Panc1 (cell line): Measurements from ENCODE around the gene MKKS. TPM values are rescaled to one million over a fixed set of nuclear protein-coding genes. Genes with fewer than 3 reads are reported as not detected.

ENCODE experiments used
- ATAC-seq: fragments of 200-7000 bp; cut with Tn5 transposase; 2 replicates; pipeline ENCODE4 v1.9.1; 2020; ENCODE audit warnings: mild to moderate bottlenecking, moderate library complexity
- BruUV-seq: library from RNA; stranded (reverse); fragments of 400-500 nt; replicated peaks from 2 replicates; lab custom pipeline; 2021; lab: Mats Ljungman, UMichigan
- CTCF ChIA-PET: fragments of 300-600 bp; sonication (Branson Sonifier 250); formaldehyde crosslinking; loops from one replicate; lab custom pipeline; 2022; ENCODE audit warnings: antibody characterized with exemption; lab: Charles Lee
- POLR2A ChIA-PET: fragments of 300-600 bp; sonication (Branson Sonifier 250); formaldehyde crosslinking; loops from one replicate; lab custom pipeline; 2022; ENCODE audit warnings: antibody characterized with exemption; lab: Charles Lee
- DNase-seq: peaks from one replicate; pipeline ENCODE4 v3.0.0-alpha.2; 2010; ENCODE audit warnings: low read depth, low spot score
- H3K27ac ChIP-seq: 2 replicates; pipeline ENCODE4 v1.5.1; 2011; ENCODE audit warnings: mild to moderate bottlenecking, low read length, inconsistent platforms
- H3K27me3 ChIP-seq: fragments of 200-500 bp; sonication (Bioruptor generic); 2 replicates; pipeline ENCODE4 v1.6.0; 2014; ENCODE audit warnings: low read length, inconsistent platforms; ENCODE audit not compliant: control insufficient read depth, insufficient read depth
- H3K36me3 ChIP-seq: fragments of 200-500 bp; sonication (Bioruptor generic); 2 replicates; pipeline ENCODE4 v1.5.1; 2014; ENCODE audit warnings: inconsistent platforms, mild to moderate bottlenecking, low read length, moderate library complexity; ENCODE audit not compliant: control insufficient read depth, insufficient read depth
- H3K4me1 ChIP-seq: 2 replicates; pipeline ENCODE4 v1.5.1; 2011; ENCODE audit warnings: inconsistent platforms, mild to moderate bottlenecking, low read length, moderate library complexity; ENCODE audit not compliant: control insufficient read depth, insufficient read depth
- H3K4me3 ChIP-seq, 2 experiments: 2 replicates each; pipeline ENCODE4 v1.5.1; 2011 to 2012; ENCODE audit warnings: low read depth in 2 of 2, low read length in 2 of 2, mild to moderate bottlenecking in 2 of 2, inconsistent platforms in 1 of 2, moderate library complexity in 1 of 2
- H3K9me3 ChIP-seq: fragments of 200-500 bp; sonication (Bioruptor generic); 2 replicates; pipeline ENCODE4 v1.5.1; 2014; ENCODE audit warnings: low read depth, mild to moderate bottlenecking, inconsistent platforms, low read length, moderate library complexity; ENCODE audit not compliant: control insufficient read depth, insufficient read depth
- POLR2AphosphoS5 ChIP-seq: IDR thresholded peaks from 2 replicates; pipeline ENCODE4 v1.6.1; 2012; ENCODE audit warnings: mild to moderate bottlenecking, low read depth, low read length, moderate library complexity
- SIN3A ChIP-seq: IDR thresholded peaks from 2 replicates; pipeline ENCODE4 v1.6.1; 2012; ENCODE audit warnings: low read depth, mild to moderate bottlenecking, low read length, moderate library complexity, borderline replicate concordance; ENCODE audit not compliant: insufficient read depth
- TCF7L2 ChIP-seq: IDR thresholded peaks from 2 replicates; pipeline ENCODE4 v1.6.1; 2011; ENCODE audit warnings: mild to moderate bottlenecking, low read depth, low read length, inconsistent platforms
- in situ Hi-C: cut with HindIII; loops from 2 replicates; pipeline ENCODE4 v1.10.0; 2016; ENCODE audit warnings: low sequenced_read_pairs, low pct_unique_long_range_greater_than_20kb
- intact Hi-C: fragments of 100-400 bp; cut with micrococcal nuclease; formaldehyde crosslinking; loops from one replicate; pipeline ENCODE4 v1.10.0; 2022; ENCODE audit not compliant: unreplicated experiment
- total RNA-seq: library from RNA; stranded (reverse); gene quantifications from one replicate; pipeline ENCODE4 v1.2.1, GENCODE V29; 2021; ENCODE audit not compliant: unreplicated experiment
- TF ChIP-seq, protein P1 (sequence below), 2 experiments: IDR thresholded peaks; 2 replicates each; pipeline ENCODE4 v1.6.1; 2011 to 2012; ENCODE audit warnings: low read depth in 2 of 2, control low read depth in 1 of 2, low read length in 1 of 2, mild to moderate bottlenecking in 1 of 2, moderate library complexity in 1 of 2; ENCODE audit not compliant: insufficient read depth in 1 of 2
- TF ChIP-seq, protein P2 (sequence below): fragments of 450-650 bp; IDR thresholded peaks from 2 replicates; pipeline ENCODE4 v1.5.1; 2017; ENCODE audit warnings: mild to moderate bottlenecking

Gene MKKS
- total RNA-seq, 1 experiment from 2014 or later, result 15.6 TPM

DNA sequence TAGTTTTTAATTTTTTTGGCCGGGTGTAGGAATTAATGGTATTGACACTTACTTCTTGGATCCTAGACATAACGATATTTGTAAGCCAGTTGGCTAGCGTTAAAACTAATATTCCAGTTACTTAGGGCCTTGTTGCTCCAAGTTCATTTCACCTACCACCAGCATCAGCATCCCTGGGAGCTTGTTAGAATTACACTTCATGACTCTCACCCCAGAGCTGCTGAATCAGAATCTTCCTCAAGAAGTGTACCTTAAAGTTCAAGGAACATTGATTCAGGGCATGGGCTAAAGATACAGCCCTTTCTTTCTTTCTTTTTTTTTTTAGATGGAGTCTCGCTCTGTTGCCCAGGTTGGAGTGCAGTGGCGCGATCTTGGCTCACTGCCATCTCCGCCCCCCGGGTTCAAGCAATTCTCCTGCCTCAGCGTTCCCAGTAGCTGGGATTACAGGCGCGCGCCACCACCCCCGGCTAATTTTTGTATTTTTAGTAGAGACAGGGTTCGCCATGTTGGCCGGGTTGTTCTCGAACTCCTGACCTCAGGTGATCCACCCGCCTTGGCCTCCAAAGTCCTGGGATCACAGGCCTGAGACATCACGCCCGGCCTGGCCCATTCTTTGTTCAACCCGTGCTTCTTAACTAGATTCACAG is 2.2 kb upstream of the MKKS start:
- CTCF ChIA-PET, result no interaction called here
- in situ Hi-C loops, result no loop called here

DNA sequence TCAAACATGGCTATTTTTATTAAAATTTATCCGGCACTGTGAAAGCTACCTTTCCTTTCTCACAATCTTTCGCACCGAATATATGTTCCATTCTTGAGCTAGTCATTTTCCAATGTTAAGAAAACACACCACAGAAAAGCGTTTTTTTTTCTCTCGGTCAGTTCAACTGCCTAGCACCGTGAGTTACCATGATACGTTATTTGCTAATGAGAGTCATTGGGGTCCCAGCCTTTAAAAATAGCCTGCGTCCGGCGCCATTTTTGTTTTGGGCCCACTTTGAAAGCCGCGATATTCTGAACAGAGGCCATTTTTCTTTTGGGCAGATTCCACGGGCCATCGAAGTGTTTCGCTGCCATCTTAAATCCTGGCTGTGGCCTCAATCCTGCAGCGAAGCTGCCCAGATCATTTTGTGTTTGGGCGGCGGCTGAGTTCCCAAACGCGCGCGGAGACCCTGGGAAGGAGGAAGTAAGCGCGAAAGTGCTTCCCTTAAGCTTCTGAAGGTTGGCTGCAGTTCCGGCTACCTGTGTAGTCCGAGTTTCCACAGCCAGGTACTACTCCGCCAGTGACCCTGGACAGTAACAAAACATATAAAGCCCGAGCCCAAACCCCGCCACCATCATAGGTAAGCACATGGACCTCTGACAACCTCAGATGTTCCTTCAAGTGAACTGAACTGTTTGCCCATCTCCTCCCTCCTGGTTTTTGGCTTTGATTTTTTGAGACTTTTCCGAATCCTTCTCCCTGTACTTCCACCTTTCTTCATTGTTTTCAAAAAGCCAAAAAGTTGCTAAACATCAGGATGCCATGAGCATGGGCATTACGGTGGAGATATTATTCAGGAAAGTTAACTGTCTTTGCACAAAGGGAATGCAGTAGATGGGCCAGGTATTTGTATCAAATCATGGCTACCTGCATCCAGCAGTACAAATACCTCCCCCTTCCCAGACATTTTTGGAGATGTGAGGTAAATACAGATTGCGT is 1.1 kb upstream of the MKKS start, which contains the start of gene SLX4IP:
Gene SLX4IP, plus strand, starts transcription at position 474 of the 981 bp plus-strand sequence. CDS start 22,900 bp downstream, outside the sequence.
- Histone ChIP-seq H3K9me3 (no peaks in the 10 kb centered on the region), H3K4me3 (peak within 1 kb of the TSS; percentile 88 to 95), H3K27me3 (no peaks in the 10 kb centered on the region), H3K27ac (peak within 1 kb of the TSS; percentile 100), H3K4me1 (peaks cover 12% of the 10 kb centered on the region), H3K36me3 (peaks cover 3% of the 10 kb centered on the region; the same call in 1 of the 2 replicates)
- ChIA-PET CTCF (no interaction called here), POLR2A (interaction anchor here (0.8 to 1.2 kb wide), 2 partner anchors 125 to 830 kb away, joined by 3 read pairs; no protein-coding TSS in a partner anchor)
- peak; percentile 85 for ATAC-seq
- intact Hi-C loops (no loop called here), in situ Hi-C loops (no loop called here)
- TF ChIP-seq POLR2AphosphoS5, result peak; percentile 71
- TF ChIP-seq SIN3A, result no peak
- BruUV-seq, result TSS peak; percentile 82
- peak; percentile 81 for DNase-seq

More for the DNA sequence above, 2.2 kb upstream of the MKKS start:
- H3K4me3 ChIP-seq, result peak overlapping the region; percentile 88 to 95; a peak in 3 of 4 replicates
- H3K4me1 ChIP-seq, result peaks cover 10% of the 10 kb centered on the region
- BruUV-seq, result no TSS peak
- no peaks in the 10 kb centered on the region for H3K27me3 ChIP-seq
- no peaks in the 10 kb centered on the region for H3K9me3 ChIP-seq
- H3K36me3 ChIP-seq, result peaks cover 3% of the 10 kb centered on the region; the same call in 1 of the 2 replicates
- POLR2A ChIA-PET, result no interaction called here
- TF ChIP-seq, protein P1, sequence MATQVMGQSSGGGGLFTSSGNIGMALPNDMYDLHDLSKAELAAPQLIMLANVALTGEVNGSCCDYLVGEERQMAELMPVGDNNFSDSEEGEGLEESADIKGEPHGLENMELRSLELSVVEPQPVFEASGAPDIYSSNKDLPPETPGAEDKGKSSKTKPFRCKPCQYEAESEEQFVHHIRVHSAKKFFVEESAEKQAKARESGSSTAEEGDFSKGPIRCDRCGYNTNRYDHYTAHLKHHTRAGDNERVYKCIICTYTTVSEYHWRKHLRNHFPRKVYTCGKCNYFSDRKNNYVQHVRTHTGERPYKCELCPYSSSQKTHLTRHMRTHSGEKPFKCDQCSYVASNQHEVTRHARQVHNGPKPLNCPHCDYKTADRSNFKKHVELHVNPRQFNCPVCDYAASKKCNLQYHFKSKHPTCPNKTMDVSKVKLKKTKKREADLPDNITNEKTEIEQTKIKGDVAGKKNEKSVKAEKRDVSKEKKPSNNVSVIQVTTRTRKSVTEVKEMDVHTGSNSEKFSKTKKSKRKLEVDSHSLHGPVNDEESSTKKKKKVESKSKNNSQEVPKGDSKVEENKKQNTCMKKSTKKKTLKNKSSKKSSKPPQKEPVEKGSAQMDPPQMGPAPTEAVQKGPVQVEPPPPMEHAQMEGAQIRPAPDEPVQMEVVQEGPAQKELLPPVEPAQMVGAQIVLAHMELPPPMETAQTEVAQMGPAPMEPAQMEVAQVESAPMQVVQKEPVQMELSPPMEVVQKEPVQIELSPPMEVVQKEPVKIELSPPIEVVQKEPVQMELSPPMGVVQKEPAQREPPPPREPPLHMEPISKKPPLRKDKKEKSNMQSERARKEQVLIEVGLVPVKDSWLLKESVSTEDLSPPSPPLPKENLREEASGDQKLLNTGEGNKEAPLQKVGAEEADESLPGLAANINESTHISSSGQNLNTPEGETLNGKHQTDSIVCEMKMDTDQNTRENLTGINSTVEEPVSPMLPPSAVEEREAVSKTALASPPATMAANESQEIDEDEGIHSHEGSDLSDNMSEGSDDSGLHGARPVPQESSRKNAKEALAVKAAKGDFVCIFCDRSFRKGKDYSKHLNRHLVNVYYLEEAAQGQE (IDR thresholded peaks at IDR 0.05; ENCODE audit: insufficient read depth in 1 of 2, low read depth in 2 of 2, low read length in 1 of 2), result no peak
- TF ChIP-seq TCF7L2, result no peak
- TF ChIP-seq POLR2AphosphoS5, result no peak
- no peak for TF ChIP-seq SIN3A
- TF ChIP-seq, protein P2, sequence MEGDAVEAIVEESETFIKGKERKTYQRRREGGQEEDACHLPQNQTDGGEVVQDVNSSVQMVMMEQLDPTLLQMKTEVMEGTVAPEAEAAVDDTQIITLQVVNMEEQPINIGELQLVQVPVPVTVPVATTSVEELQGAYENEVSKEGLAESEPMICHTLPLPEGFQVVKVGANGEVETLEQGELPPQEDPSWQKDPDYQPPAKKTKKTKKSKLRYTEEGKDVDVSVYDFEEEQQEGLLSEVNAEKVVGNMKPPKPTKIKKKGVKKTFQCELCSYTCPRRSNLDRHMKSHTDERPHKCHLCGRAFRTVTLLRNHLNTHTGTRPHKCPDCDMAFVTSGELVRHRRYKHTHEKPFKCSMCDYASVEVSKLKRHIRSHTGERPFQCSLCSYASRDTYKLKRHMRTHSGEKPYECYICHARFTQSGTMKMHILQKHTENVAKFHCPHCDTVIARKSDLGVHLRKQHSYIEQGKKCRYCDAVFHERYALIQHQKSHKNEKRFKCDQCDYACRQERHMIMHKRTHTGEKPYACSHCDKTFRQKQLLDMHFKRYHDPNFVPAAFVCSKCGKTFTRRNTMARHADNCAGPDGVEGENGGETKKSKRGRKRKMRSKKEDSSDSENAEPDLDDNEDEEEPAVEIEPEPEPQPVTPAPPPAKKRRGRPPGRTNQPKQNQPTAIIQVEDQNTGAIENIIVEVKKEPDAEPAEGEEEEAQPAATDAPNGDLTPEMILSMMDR, result no peak
- ATAC-seq, result no peak
- H3K27ac ChIP-seq, result peak overlapping the region; percentile 100
- intact Hi-C loops, result no loop called here
- DNase-seq, result no peak
